CD14-positive monocyte (primary cell): ENCODE data around the gene RIMOC1. TPM values are rescaled to one million over a fixed set of nuclear protein-coding genes. Genes with fewer than 3 reads are reported as not detected.

Source experiments
- DNase-seq, 3 donors: peaks; one replicate each; pipeline ENCODE4 v3.0.0-alpha.2; 2011 to 2022
- H2AFZ ChIP-seq: 2 replicates; pipeline ENCODE4 v1.6.0; 2012; ENCODE audit warnings: mild to moderate bottlenecking, low read depth, low read length, inconsistent platforms; ENCODE audit not compliant: insufficient read depth, poor library complexity, severe bottlenecking
- H3K27ac ChIP-seq, 2 donors: 1 replicate in 1 of 2; 2 replicates in 1 of 2; pipeline ENCODE4 v1.5.1; 2012 to 2013; ENCODE audit warnings: low read length in 2 of 2, control low read depth in 1 of 2, inconsistent platforms in 1 of 2, low read depth in 1 of 2, mild to moderate bottlenecking in 1 of 2
- H3K27me3 ChIP-seq, 2 donors: one replicate each; pipeline versions ENCODE4 v1.6.0 to v1.6.1; 2011 to 2013; ENCODE audit warnings: low read length in 2 of 2; ENCODE audit not compliant: control insufficient read depth in 2 of 2, insufficient read depth in 2 of 2
- H3K36me3 ChIP-seq, 2 donors: replicated peaks in 1 of 2; 1 replicate in 1 of 2; 2 replicates in 1 of 2; pipeline versions ENCODE4 v1.5.1 to v1.6.1; 2012 to 2013; ENCODE audit warnings: low read length in 2 of 2, control low read depth in 1 of 2, inconsistent platforms in 1 of 2, mild to moderate bottlenecking in 1 of 2; ENCODE audit not compliant: insufficient read depth in 2 of 2, control insufficient read depth in 1 of 2
- H3K4me1 ChIP-seq, 2 donors: 1 replicate in 1 of 2; 2 replicates in 1 of 2; pipeline versions ENCODE4 v1.5.1 to v1.6.1; 2012 to 2013; ENCODE audit warnings: low read length in 2 of 2, control low read depth in 1 of 2, inconsistent platforms in 1 of 2, mild to moderate bottlenecking in 1 of 2, moderate library complexity in 1 of 2; ENCODE audit not compliant: insufficient read depth in 2 of 2, control insufficient read depth in 1 of 2
- H3K4me2 ChIP-seq: replicated peaks from 2 replicates; pipeline ENCODE3; 2012; ENCODE audit warnings: low read length, moderate library complexity, mild to moderate bottlenecking; ENCODE audit not compliant: poor library complexity, severe bottlenecking; ENCODE audit errors: extremely low read depth
- H3K4me3 ChIP-seq, 3 experiments: fragments of 200-600 bp in 1 of 3; sonication (generic) in 1 of 3; replicated peaks in 1 of 3; 1 replicate in 2 of 3; 2 replicates in 1 of 3; pipeline ENCODE4 v1.5.1; 2011 to 2013; ENCODE audit warnings: low read length in 3 of 3, mild to moderate bottlenecking in 3 of 3, control low read depth in 2 of 3, low read depth in 2 of 3, inconsistent platforms in 1 of 3, moderate library complexity in 1 of 3
- H3K79me2 ChIP-seq: 2 replicates; pipeline ENCODE4 v1.6.0; 2012; ENCODE audit warnings: mild to moderate bottlenecking, control low read depth, inconsistent platforms, low read length, moderate library complexity; ENCODE audit not compliant: insufficient read depth
- H3K9ac ChIP-seq: 2 replicates; pipeline ENCODE4 v1.6.0; 2017; ENCODE audit warnings: low read length, mild to moderate bottlenecking; ENCODE audit not compliant: insufficient read depth, poor library complexity, severe bottlenecking
- H3K9me3 ChIP-seq, 2 donors: replicated peaks in 1 of 2; 1 replicate in 1 of 2; 2 replicates in 1 of 2; pipeline versions ENCODE4 v1.5.1 to v1.6.1; 2012 to 2013; ENCODE audit warnings: low read length in 2 of 2, control low read depth in 1 of 2; ENCODE audit not compliant: control insufficient read depth in 1 of 2, insufficient read depth in 1 of 2
- H4K20me1 ChIP-seq: 2 replicates; pipeline ENCODE4 v1.6.0; 2012; ENCODE audit warnings: mild to moderate bottlenecking, low read length, control low read depth, moderate library complexity; ENCODE audit not compliant: insufficient read depth
- H3K27ac Mint-ChIP-seq, 7 donors: one replicate each; pipeline ENCODE4 v1.8.0; 2020; ENCODE audit warnings: mild to moderate bottlenecking in 7 of 7, mixed read lengths in 7 of 7, moderate library complexity in 6 of 7, inconsistent platforms in 2 of 7
- H3K27me3 Mint-ChIP-seq, 3 donors: one replicate each; pipeline ENCODE4 v1.8.0; 2021 to 2022; ENCODE audit warnings: low read depth in 3 of 3, mild to moderate bottlenecking in 3 of 3, mixed read lengths in 3 of 3, moderate library complexity in 3 of 3, inconsistent platforms in 1 of 3
- H3K36me3 Mint-ChIP-seq, 2 donors: one replicate each; pipeline ENCODE4 v1.8.0; 2020; ENCODE audit warnings: mixed read lengths in 2 of 2, inconsistent platforms in 1 of 2, mild to moderate bottlenecking in 1 of 2
- H3K4me1 Mint-ChIP-seq: one replicate; pipeline ENCODE4 v1.8.0; 2020; ENCODE audit warnings: mild to moderate bottlenecking, mixed read lengths
- H3K4me3 Mint-ChIP-seq, 2 donors: one replicate each; pipeline ENCODE4 v1.8.0; 2020; ENCODE audit warnings: mild to moderate bottlenecking in 2 of 2, mixed read lengths in 2 of 2, moderate library complexity in 1 of 2
- H3K9me3 Mint-ChIP-seq, 7 donors: one replicate each; pipeline ENCODE4 v1.8.0; 2020 to 2022; ENCODE audit warnings: mixed read lengths in 7 of 7, mild to moderate bottlenecking in 6 of 7, moderate library complexity in 6 of 7, inconsistent platforms in 2 of 7
- WGBS: methylation state at CpG from one replicate; pipeline ENCODE4 v1.1.5; 2013; ENCODE audit warnings: missing lambda C conversion rate; ENCODE audit not compliant: insufficient coverage; 5-methylcytosine and 5-hydroxymethylcytosine counted together
- intact Hi-C, 2 donors: fragments of 100-400 bp; cut with micrococcal nuclease; formaldehyde crosslinking; loops; one replicate each; pipeline versions ENCODE4 v1.15.0 to v1.15.1; 2023
- polyA plus RNA-seq, 3 donors: library from polyadenylated mRNA; depleted of rRNA in 1 of 3; unstranded in 2 of 3; stranded (reverse) in 1 of 3; fragments of 300-500 nt in 2 of 3; fragments of >200 nt in 1 of 3; fragmentation: Illumina TruSeq in 2 of 3; gene quantifications; 1 replicate in 2 of 3; 2 replicates in 1 of 3; pipeline ENCODE4 v1.2.3, GENCODE V29; 2012 to 2021
- TF ChIP-seq, protein P1 (sequence below): fragments of 200-600 bp; IDR thresholded peaks from one replicate; pipeline ENCODE4 v1.8.0; 2022; ENCODE audit warnings: antibody characterized with exemption, mild to moderate bottlenecking

Gene RIMOC1
- polyA plus RNA-seq, 3 donors = 4.6 to 15.3 (median 11.2) TPM

DNA sequence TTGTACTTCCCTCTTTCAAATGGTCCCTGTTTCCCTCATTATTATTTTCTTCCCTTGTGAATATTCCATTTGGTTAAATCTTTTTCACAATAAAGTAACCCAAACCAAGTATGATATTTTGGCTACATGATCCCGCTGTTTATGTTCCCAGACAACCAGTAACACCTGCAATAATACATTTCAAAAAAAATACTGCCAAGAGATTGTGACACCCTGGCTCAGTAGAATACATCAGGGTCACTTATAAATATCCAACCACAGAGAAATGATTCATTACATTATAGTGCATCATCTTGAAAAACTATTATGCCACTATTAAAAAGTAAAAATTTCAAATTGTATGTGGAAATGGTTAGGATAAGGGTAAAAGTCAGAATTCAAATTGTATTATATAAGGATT is 26.7 kb upstream of the RIMOC1 start:
- WGBS = no CpG with 5 or more reads among the region's 1 CpG
- intact Hi-C loops = loop anchor here in 1 of 2 donors (10.0 kb wide), 1 partner anchor 47 kb away; the partner anchor contains the start of gene FBXO4
- no peaks in the 10 kb centered on the region for H3K4me1 ChIP-seq
- H3K9ac ChIP-seq = no peak overlapping the region
- no peak for DNase-seq
- TF ChIP-seq, protein P1, sequence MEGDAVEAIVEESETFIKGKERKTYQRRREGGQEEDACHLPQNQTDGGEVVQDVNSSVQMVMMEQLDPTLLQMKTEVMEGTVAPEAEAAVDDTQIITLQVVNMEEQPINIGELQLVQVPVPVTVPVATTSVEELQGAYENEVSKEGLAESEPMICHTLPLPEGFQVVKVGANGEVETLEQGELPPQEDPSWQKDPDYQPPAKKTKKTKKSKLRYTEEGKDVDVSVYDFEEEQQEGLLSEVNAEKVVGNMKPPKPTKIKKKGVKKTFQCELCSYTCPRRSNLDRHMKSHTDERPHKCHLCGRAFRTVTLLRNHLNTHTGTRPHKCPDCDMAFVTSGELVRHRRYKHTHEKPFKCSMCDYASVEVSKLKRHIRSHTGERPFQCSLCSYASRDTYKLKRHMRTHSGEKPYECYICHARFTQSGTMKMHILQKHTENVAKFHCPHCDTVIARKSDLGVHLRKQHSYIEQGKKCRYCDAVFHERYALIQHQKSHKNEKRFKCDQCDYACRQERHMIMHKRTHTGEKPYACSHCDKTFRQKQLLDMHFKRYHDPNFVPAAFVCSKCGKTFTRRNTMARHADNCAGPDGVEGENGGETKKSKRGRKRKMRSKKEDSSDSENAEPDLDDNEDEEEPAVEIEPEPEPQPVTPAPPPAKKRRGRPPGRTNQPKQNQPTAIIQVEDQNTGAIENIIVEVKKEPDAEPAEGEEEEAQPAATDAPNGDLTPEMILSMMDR = no peak
- H3K27me3 ChIP-seq = no peaks in the 10 kb centered on the region
- no peak overlapping the region for H2AFZ ChIP-seq
- no peaks in the 10 kb centered on the region for H3K79me2 ChIP-seq
- H3K4me2 ChIP-seq = no peak overlapping the region
- H3K27ac ChIP-seq = no peak overlapping the region
- H3K9me3 ChIP-seq = no peaks in the 10 kb centered on the region
- H3K27ac Mint-ChIP-seq = no peak overlapping the region
- no peaks in the 10 kb centered on the region for H3K36me3 Mint-ChIP-seq
- H3K36me3 ChIP-seq = no peaks in the 10 kb centered on the region
- H3K4me3 Mint-ChIP-seq = no peak overlapping the region
- H3K4me3 ChIP-seq = no peak overlapping the region
- H3K4me1 Mint-ChIP-seq = no peaks in the 10 kb centered on the region
- no peaks in the 10 kb centered on the region for H3K9me3 Mint-ChIP-seq
- peaks cover 3 to 6% (median 5%) of the 10 kb centered on the region in 3 donors for H3K27me3 Mint-ChIP-seq
- H4K20me1 ChIP-seq = no peaks in the 10 kb centered on the region

DNA sequence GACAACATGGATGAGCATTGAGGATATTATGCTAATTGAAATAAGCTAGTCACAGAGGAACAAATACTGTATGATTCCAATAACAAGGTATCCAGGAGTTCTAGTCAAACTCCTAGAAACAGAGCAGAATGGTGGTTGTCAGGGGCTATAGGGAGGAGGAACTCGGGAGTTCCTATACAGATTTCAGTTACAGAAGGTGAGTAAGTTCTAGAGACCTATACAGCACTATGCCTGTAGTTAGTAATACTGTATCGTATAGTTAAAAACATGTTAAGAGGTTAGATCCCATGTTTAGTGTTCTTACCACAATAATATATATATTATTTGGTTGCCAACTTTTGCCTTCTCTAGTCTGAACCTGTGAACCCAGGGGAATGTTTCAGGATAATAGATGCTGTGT is 26.0 kb upstream of the RIMOC1 start:
- no peaks in the 10 kb centered on the region for H3K79me2 ChIP-seq
- Mint-ChIP-seq H3K9me3 (no peaks in the 10 kb centered on the region), H3K4me1 (no peaks in the 10 kb centered on the region), H3K36me3 (no peaks in the 10 kb centered on the region), H3K27me3 (peaks cover 3 to 6% (median 5%) of the 10 kb centered on the region in 3 donors), H3K27ac (no peak overlapping the region), H3K4me3 (no peak overlapping the region)
- intact Hi-C loops = loop anchor here in 1 of 2 donors (10.0 kb wide), 1 partner anchor 47 kb away; the partner anchor contains the start of gene FBXO4
- WGBS = no CpG with 5 or more reads among the region's 2 CpGs
- no peak overlapping the region for H3K4me3 ChIP-seq
- no peaks in the 10 kb centered on the region for H3K4me1 ChIP-seq
- no peaks in the 10 kb centered on the region for H3K36me3 ChIP-seq
- no peaks in the 10 kb centered on the region for H4K20me1 ChIP-seq
- TF ChIP-seq, protein P1 = no peak
- H3K4me2 ChIP-seq = no peak overlapping the region
- no peaks in the 10 kb centered on the region for H3K9me3 ChIP-seq
- H3K27ac ChIP-seq = no peak overlapping the region
- H3K27me3 ChIP-seq = no peaks in the 10 kb centered on the region
- no peak overlapping the region for H3K9ac ChIP-seq
- no peak for DNase-seq
- no peak overlapping the region for H2AFZ ChIP-seq
